ENCODE measurements around the gene CMPK2. TPM values are rescaled to one million over a fixed set of nuclear protein-coding genes. Genes with fewer than 3 reads are reported as not detected.

CMPK2 gene
- total and polyA plus RNA-seq, 7 donors = 1.3 to 4.2 (median 1.7) TPM

GRCh38 chr2:6826081-6826913 lies 39.4 kb downstream of the CMPK2 start:
- no peak overlapping the region for H3K4me3 ChIP-seq
- no peak for DNase-seq
- TF ChIP-seq CTCF (IDR thresholded peaks at IDR 0.05) = peak; percentile 52
- no peaks in the 10 kb centered on the region for H3K27me3 ChIP-seq (ENCODE audit: insufficient read depth in 3 of 3, low read length in 2 of 3)
- peaks cover 5% of the 10 kb centered on the region for H3K9me3 ChIP-seq
- no peaks in the 10 kb centered on the region for H3K4me1 ChIP-seq
- no peak overlapping the region for H3K27ac ChIP-seq
- 65 to 68% (median 67%) methylated on average over 4 of the region's 4 CpGs for WGBS, 3 donors
- ATAC-seq = peak; percentile 61 to 86 (median 76)
- intact Hi-C loops (cut with DNase I) = loop anchor here in 1 of 2 donors (2.0 kb wide), 1 partner anchor 217 kb away; no protein-coding TSS in a partner anchor
- no peaks in the 10 kb centered on the region for H3K36me3 ChIP-seq (ENCODE audit: insufficient read depth in 1 of 2, low read depth in 1 of 2)

- no peak overlapping the region for H3K27ac ChIP-seq
- 51 to 77% (median 55%) methylated on average over 3 of the region's 3 CpGs for WGBS, 3 donors
- intact Hi-C loops (cut with DNase I) = no loop called here
- H3K4me1 ChIP-seq = no peaks in the 10 kb centered on the region
- no peaks in the 10 kb centered on the region for H3K36me3 ChIP-seq (ENCODE audit: insufficient read depth in 1 of 2, low read depth in 1 of 2)
- ATAC-seq (no peak), DNase-seq (no peak)
- no peaks in the 10 kb centered on the region for H3K27me3 ChIP-seq (ENCODE audit: insufficient read depth in 3 of 3, low read length in 2 of 3)
- H3K9me3 ChIP-seq = no peaks in the 10 kb centered on the region
- H3K4me3 ChIP-seq = no peak overlapping the region
- TF ChIP-seq CTCF (IDR thresholded peaks at IDR 0.05) = no peak
Measured at GRCh38 chr2:6824962-6825361, 40.7 kb downstream of the CMPK2 start.

GRCh38 chr2:6823111-6823510 lies 42.6 kb downstream of the CMPK2 start:
- H3K4me1 ChIP-seq = no peaks in the 10 kb centered on the region
- no peaks in the 10 kb centered on the region for H3K36me3 ChIP-seq (ENCODE audit: insufficient read depth in 1 of 2, low read depth in 1 of 2)
- TF ChIP-seq CTCF (IDR thresholded peaks at IDR 0.05) = no peak
- H3K4me3 ChIP-seq = no peak overlapping the region
- ATAC-seq (no peak), DNase-seq (no peak)
- no peaks in the 10 kb centered on the region for H3K9me3 ChIP-seq
- H3K27ac ChIP-seq = no peak overlapping the region
- 24 to 40% (median 29%) methylated on average over 5 of the region's 5 CpGs for WGBS, 3 donors
- intact Hi-C loops (cut with DNase I) = no loop called here
- no peaks in the 10 kb centered on the region for H3K27me3 ChIP-seq (ENCODE audit: insufficient read depth in 3 of 3, low read length in 2 of 3)

- no peak for TF ChIP-seq CTCF (IDR thresholded peaks at IDR 0.05)
- 42 to 46% (median 45%) methylated on average over 3 of the region's 3 CpGs for WGBS, 3 donors
- Histone ChIP-seq H3K9me3 (no peaks in the 10 kb centered on the region), H3K27ac (no peak overlapping the region), H3K4me1 (no peaks in the 10 kb centered on the region), H3K36me3 (ENCODE audit: insufficient read depth in 1 of 2, low read depth in 1 of 2) (no peaks in the 10 kb centered on the region), H3K4me3 (no peak overlapping the region), H3K27me3 (ENCODE audit: insufficient read depth in 3 of 3, low read length in 2 of 3) (no peaks in the 10 kb centered on the region)
- intact Hi-C loops (cut with DNase I) = no loop called here
- no peak for ATAC-seq
- no peak for DNase-seq
Measured at GRCh38 chr2:6822406-6822805, 43.3 kb downstream of the CMPK2 start.
